Spleen (tissue), 7 donors: ENCODE data around the gene GP1BB.

Experiments
- CTCF ChIP-seq, 11 experiments: fragments of 200-600 bp in 7 of 11; fragments of 450-650 bp in 4 of 11; sonication (generic) in 4 of 11; IDR thresholded peaks in 8 of 11; conservative IDR thresholded peaks in 3 of 11; 1 replicate in 7 of 11; 2 replicates in 4 of 11; pipeline versions ENCODE4 v1.4.0 to v1.8.0; 2016 to 2021; ENCODE audit warnings: antibody characterized with exemption in 11 of 11, inconsistent platforms in 4 of 11, mild to moderate bottlenecking in 1 of 11
- POLR2AphosphoS5 ChIP-seq, 3 donors: sonication (generic); formaldehyde crosslinking; IDR thresholded peaks; one replicate each; pipeline ENCODE4 v1.5.1; 2017; ENCODE audit warnings: antibody characterized with exemption in 3 of 3
- donor health status: DM: no; HTN: no; CAD: no; lungs with moderate emphysema.
- donor health status: DM: no; HTN: no; CAD: no.
- donor health status: DM: no; HTN: no; CAD: no.

- peak; percentile 33 to 88 (median 70) for TF ChIP-seq CTCF (IDR thresholded peaks at IDR 0.05 in 8 of 11, conservative IDR thresholded peaks at IDR 0.05 in 3 of 11)
- no peak for TF ChIP-seq POLR2AphosphoS5 (IDR thresholded peaks at IDR 0.05)
Observed at GRCh38 chr22:19679522-19680101, 43.7 kb upstream of the GP1BB start.
